NCI-H128 (cell line): Measurements from ENCODE around the gene NPM3.

Experiments used
- DNase-seq: peaks from one replicate; lab custom pipeline; 2025; ENCODE audit not compliant: unreplicated experiment; lab: John Stamatoyannopoulos, UW

NPM3 gene

GRCh38 chr10:101775273-101776160, 7.7 kb downstream of the NPM3 start, which contains the start of gene FGF8:
Gene FGF8 (minus strand): TSS chr10:101776114. CDS start chr10:101775900, 214 bp downstream.
- DNase-seq = no peak

- DNase-seq = no peak
Measured at GRCh38 chr10:101774589-101775272, 8.5 kb downstream of the NPM3 start.

- no peak for DNase-seq
Measured at GRCh38 chr10:101773923-101774588, 9.2 kb downstream of the NPM3 start.

GRCh38 chr10:101772895-101773761, 10.1 kb downstream of the NPM3 start:
- DNase-seq = no peak

- no peak for DNase-seq
Measured at GRCh38 chr10:101772017-101772894, 11.0 kb downstream of the NPM3 start.

- DNase-seq = no peak
Measured at GRCh38 chr10:101771380-101771779, 11.9 kb downstream of the NPM3 start.

GRCh38 chr10:101770331-101771215, 12.7 kb downstream of the NPM3 start:
- DNase-seq = no peak

GRCh38 chr10:101769541-101770180, 13.6 kb downstream of the NPM3 start:
- DNase-seq = no peak

GRCh38 chr10:101768791-101769170, 14.5 kb downstream of the NPM3 start:
- DNase-seq = no peak

- no peak for DNase-seq
Measured at GRCh38 chr10:101767966-101768790, 15.1 kb downstream of the NPM3 start.

- no peak for DNase-seq
Measured at GRCh38 chr10:101767600-101767945, 15.7 kb downstream of the NPM3 start.

GRCh38 chr10:101766753-101767599, 16.3 kb downstream of the NPM3 start:
- DNase-seq = no peak

GRCh38 chr10:101766306-101766705, 16.9 kb downstream of the NPM3 start:
- no peak for DNase-seq

- no peak for DNase-seq
Measured at GRCh38 chr10:101763141-101763846, 20.0 kb downstream of the NPM3 start.

- DNase-seq = no peak
Measured at GRCh38 chr10:101762736-101763135, 20.5 kb downstream of the NPM3 start.

GRCh38 chr10:101761226-101761625, 22.0 kb downstream of the NPM3 start:
- DNase-seq = no peak
